H1 (cell line): ENCODE measurements around the gene MTNR1B. TPM values are rescaled to one million over a fixed set of nuclear protein-coding genes. Genes with fewer than 3 reads are reported as not detected.

Experiments
- polyA plus RNA-seq, 7 experiments: library from polyadenylated mRNA; depleted of rRNA in 3 of 7; stranded (reverse) in 5 of 7; unstranded in 2 of 7; fragments of >200 nt in 5 of 7; fragments of 200-250 nt in 2 of 7; gene quantifications; 1 replicate in 5 of 7; 2 replicates in 1 of 7; 4 replicates in 1 of 7; pipeline versions ENCODE4 v1.2.1 to v1.2.3, GENCODE V29; 2011 to 2013; ENCODE audit warnings: missing spikeins in 2 of 7, mixed read lengths in 2 of 7
- total RNA-seq: library from RNA; stranded (reverse); fragmentation: NEBNext Ultra II Directional; extraction: Animal tissue kit (Norgen Biotek cat#: 25700); gene quantifications from 2 replicates; pipeline ENCODE4 v1.2.1, GENCODE V29; 2021
- TF ChIP-seq, protein P1 (sequence below): fragments of 300-600 bp; sonication (generic); IDR thresholded peaks from 2 replicates; pipeline ENCODE4 v1.7.1; 2012; ENCODE audit warnings: low read length, moderate library complexity, mild to moderate bottlenecking, inconsistent platforms; ENCODE audit not compliant: insufficient replicate concordance

MTNR1B gene
- total and polyA plus RNA-seq, 2 of the 8 experiments (the other 6 are each of a cell fraction or from before 2014, with no cell fraction given) = 0.08 TPM; not detected in 1

DNA sequence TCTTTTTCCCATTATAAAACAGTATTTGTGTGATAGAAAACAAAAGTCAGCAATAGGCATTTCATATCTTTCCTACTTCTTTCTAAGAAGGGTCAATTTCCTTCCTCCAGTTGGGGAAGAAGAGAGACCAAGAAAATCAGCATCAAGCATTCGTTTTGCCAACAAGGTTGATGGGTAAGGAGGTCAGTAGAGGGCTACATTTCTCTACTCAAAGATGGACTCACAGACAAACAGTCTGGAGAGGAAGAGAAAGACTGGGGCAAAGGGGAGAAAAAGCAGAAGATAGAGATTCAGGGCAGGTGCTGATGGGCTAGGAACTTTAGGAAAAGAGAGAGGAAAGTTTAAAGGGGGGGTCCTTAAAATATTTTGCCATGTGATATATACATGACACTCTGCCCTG, 8.6 kb upstream of the MTNR1B start (continued):
- TF ChIP-seq, protein P1, sequence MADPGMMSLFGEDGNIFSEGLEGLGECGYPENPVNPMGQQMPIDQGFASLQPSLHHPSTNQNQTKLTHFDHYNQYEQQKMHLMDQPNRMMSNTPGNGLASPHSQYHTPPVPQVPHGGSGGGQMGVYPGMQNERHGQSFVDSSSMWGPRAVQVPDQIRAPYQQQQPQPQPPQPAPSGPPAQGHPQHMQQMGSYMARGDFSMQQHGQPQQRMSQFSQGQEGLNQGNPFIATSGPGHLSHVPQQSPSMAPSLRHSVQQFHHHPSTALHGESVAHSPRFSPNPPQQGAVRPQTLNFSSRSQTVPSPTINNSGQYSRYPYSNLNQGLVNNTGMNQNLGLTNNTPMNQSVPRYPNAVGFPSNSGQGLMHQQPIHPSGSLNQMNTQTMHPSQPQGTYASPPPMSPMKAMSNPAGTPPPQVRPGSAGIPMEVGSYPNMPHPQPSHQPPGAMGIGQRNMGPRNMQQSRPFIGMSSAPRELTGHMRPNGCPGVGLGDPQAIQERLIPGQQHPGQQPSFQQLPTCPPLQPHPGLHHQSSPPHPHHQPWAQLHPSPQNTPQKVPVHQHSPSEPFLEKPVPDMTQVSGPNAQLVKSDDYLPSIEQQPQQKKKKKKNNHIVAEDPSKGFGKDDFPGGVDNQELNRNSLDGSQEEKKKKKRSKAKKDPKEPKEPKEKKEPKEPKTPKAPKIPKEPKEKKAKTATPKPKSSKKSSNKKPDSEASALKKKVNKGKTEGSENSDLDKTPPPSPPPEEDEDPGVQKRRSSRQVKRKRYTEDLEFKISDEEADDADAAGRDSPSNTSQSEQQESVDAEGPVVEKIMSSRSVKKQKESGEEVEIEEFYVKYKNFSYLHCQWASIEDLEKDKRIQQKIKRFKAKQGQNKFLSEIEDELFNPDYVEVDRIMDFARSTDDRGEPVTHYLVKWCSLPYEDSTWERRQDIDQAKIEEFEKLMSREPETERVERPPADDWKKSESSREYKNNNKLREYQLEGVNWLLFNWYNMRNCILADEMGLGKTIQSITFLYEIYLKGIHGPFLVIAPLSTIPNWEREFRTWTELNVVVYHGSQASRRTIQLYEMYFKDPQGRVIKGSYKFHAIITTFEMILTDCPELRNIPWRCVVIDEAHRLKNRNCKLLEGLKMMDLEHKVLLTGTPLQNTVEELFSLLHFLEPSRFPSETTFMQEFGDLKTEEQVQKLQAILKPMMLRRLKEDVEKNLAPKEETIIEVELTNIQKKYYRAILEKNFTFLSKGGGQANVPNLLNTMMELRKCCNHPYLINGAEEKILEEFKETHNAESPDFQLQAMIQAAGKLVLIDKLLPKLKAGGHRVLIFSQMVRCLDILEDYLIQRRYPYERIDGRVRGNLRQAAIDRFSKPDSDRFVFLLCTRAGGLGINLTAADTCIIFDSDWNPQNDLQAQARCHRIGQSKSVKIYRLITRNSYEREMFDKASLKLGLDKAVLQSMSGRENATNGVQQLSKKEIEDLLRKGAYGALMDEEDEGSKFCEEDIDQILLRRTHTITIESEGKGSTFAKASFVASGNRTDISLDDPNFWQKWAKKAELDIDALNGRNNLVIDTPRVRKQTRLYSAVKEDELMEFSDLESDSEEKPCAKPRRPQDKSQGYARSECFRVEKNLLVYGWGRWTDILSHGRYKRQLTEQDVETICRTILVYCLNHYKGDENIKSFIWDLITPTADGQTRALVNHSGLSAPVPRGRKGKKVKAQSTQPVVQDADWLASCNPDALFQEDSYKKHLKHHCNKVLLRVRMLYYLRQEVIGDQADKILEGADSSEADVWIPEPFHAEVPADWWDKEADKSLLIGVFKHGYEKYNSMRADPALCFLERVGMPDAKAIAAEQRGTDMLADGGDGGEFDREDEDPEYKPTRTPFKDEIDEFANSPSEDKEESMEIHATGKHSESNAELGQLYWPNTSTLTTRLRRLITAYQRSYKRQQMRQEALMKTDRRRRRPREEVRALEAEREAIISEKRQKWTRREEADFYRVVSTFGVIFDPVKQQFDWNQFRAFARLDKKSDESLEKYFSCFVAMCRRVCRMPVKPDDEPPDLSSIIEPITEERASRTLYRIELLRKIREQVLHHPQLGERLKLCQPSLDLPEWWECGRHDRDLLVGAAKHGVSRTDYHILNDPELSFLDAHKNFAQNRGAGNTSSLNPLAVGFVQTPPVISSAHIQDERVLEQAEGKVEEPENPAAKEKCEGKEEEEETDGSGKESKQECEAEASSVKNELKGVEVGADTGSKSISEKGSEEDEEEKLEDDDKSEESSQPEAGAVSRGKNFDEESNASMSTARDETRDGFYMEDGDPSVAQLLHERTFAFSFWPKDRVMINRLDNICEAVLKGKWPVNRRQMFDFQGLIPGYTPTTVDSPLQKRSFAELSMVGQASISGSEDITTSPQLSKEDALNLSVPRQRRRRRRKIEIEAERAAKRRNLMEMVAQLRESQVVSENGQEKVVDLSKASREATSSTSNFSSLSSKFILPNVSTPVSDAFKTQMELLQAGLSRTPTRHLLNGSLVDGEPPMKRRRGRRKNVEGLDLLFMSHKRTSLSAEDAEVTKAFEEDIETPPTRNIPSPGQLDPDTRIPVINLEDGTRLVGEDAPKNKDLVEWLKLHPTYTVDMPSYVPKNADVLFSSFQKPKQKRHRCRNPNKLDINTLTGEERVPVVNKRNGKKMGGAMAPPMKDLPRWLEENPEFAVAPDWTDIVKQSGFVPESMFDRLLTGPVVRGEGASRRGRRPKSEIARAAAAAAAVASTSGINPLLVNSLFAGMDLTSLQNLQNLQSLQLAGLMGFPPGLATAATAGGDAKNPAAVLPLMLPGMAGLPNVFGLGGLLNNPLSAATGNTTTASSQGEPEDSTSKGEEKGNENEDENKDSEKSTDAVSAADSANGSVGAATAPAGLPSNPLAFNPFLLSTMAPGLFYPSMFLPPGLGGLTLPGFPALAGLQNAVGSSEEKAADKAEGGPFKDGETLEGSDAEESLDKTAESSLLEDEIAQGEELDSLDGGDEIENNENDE = no peak
